ENCODE measurements around the gene TAC3.
A peak's percentile ranks its signal among the peaks of the same experiment; 100 is the strongest.
"Not testable (repeated sequence)": the region's sequence is repeated elsewhere in the genome, so short reads cannot be mapped to it uniquely, and the experiment has no call there.

Gene TAC3

DNA sequence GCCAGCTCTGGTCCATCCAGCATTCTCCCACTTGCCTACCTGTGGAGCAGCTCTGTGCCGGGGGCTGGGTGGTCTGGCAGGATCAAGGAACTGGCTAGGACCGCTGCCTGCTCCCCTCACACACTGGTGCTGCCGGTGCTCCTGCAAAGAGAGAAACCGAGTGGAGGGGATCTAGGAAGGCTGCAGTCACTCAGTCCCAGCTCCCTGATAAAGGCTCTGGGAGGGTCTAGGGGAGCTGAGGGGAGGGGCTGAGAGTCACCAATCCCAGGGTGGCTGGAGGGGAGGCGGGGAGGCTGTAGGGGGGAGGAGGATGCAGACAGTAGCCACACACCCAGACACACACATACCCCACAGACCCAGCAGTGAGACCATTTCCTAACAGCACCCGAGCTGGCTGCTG is at the start of gene TAC3:
Gene TAC3, minus strand, starts transcription at position 182 of the 400 bp plus-strand sequence. CDS start 732 bp downstream, outside the sequence.
- ATAC-seq (no peak), DNase-seq (no peak)

DNA sequence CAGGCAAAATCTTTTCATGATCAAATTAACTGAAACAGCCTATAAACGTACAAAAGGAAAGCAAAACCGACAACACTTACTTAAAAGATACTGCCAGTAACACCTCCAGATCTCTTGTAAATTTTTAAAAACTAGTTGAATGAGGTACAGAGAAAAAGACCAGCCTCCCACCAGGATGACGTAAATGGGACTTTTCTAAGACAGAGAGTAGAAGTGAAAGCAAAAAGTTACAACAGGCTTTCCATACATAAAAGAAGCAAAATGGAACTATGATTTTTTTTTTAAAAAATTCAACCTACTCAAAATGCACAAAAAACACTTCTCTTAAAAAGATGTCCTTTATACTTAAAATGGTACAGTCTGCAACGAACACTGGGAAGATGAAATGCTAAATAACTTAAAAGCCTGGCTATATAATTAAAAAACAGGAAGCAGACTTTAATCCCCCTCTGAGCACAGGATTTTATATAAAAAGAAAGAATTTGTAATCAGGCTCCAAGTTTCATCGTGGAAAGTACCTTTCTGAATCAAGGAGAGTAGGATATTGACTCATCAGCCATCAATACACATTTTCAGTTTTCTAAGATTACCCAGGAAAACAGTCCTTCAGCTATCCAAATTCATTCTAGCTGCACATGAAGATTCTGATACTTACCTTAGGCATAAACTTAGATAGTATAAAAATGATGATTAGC is 47.8 kb upstream of the TAC3 start:
- ATAC-seq = peak; percentile 81
- peak; percentile 53 for DNase-seq

DNA sequence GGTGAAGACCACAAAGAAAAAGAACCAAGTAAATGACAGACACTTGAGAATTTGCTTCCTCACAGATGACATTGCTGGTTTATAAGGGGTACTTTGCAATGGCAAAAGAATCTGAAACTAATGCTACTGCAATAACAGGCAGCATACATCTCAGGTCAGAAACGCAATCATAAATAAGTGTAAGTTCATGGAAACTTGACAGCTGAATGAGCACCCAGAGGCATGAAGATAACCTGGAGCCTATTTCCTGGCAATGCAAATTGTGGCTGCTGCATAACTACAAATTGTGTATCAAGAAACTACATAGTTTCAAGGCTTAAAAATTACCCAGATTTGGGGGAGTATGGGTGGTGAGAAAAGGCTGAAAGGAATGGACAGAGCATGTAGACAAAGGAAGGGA is 42.1 kb upstream of the TAC3 start:
- ATAC-seq = no peak
- no peak for DNase-seq

- ATAC-seq (no peak), DNase-seq (no peak)
These were observed 40.9 kb upstream of the TAC3 start for GRCh38 chr12:57057067-57057751.

DNA sequence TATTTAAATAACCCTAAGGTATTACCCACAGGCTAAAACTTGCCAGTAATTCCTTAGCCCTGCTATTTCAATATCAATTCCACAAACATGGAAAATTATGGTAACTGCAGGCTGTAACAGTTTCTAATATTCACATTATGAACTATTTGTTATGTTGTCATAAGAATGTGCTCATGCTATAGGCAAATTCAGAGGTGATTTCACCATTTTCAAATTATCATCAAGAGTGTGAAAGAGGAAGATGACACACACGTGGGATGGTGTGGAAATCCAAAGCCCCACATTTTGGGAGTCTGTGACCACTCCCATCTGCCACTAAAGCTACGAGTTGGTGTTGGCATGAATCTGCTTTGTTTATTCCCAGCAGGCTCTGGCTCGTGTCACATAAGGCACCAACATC is 39.5 kb upstream of the TAC3 start:
- DNase-seq (no peak), ATAC-seq (no peak)

DNA sequence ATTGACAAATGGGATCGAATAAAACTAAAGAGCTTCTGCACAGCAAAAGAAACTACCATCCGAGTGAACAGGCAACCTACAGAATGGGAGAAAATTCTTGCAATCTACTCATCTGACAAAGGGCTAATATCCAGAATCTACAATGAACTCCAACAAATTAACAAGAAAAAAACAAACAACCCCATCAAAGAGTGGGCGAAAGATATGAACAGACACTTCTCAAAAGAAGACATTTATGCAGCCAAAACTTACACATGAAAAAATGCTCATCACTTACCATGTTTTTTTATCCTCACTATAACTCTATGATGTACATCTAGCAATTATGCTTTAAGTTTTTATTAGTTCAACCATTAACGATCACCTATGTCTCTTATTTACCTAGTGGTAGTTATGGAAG is 37.6 kb upstream of the TAC3 start:
- ATAC-seq, DNase-seq: not testable (repeated sequence)

DNA sequence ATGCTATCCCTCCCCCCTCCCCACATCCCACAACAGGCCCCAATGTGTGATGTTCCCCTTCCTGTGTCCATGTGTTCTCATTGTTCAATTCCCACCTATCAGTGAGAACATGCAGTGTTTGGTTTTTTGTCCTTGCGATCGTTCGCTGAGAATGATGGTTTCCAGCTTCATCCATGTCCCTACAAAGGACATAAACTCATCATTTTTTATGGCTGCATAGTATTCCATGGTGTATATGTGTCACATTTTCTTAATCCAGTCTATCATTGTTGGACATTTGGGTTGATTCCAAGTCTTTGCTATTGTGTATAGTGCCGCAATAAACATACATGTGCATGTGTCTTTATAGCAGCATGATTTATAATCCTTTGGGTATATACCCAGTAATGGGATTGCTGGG is 36.8 kb upstream of the TAC3 start:
- ATAC-seq, DNase-seq: not testable (repeated sequence)

DNA sequence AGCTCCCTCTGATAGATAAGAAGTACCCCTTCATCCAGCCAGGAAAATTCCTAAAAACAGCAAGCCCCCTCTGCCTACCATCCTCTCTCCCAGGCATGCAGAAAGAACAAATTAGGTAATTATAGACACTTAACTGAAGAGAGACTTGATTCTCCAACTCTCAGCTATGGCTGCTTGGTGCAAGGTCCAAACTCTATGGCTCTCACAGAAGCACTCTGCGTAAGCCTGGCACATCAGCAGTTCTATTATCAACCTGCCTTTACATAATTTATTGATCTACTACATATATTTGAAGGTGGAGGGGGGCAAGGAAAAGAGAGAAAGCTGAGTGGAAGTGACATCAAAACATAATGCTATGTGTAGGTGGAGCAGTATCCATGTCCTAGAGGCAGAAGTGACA is 34.7 kb upstream of the TAC3 start:
- DNase-seq (no peak), ATAC-seq (no peak)

DNA sequence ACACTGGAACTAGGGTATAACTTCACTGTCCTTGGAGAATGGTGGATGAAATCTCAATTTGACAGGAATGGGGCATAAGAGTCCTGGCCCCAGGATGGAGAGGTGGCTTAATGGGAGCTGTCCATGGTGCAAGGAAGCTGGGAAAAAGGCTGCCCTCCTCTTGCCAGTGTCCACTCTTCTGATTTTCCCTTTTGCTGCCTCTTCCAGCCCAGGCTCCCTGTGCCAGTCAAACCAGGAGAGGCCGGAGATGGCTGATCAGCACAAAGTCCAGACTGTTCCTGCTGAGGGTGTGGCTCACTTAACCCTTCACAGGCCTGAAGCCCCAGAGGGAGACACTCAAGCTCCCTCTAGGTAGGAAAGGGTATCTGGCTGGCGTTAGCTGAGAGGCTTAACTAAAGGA is 33.6 kb upstream of the TAC3 start, which contains the start of gene MYO1A:
Gene MYO1A, minus strand, starts transcription at position 240 of the 400 bp plus-strand sequence. CDS start 1,806 bp downstream, outside the sequence.
- ATAC-seq = no peak
- DNase-seq = no peak

DNA sequence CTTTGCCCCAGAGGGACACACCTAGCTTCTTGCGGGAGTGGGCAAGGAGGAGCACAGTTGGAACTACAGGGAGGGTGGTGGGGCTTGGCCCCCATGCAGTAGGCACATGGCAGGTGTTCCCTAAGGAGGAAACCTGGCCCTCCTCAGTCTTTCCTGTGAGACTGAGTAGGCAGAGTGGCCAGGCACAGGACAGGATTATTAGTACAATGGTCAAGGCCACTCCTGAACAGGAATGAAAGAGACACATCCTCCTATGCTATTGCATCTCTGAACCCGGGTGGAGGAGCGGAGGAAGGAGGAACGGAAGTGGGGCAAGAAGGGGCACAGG is 32.8 kb upstream of the TAC3 start:
- ATAC-seq = no peak

DNA sequence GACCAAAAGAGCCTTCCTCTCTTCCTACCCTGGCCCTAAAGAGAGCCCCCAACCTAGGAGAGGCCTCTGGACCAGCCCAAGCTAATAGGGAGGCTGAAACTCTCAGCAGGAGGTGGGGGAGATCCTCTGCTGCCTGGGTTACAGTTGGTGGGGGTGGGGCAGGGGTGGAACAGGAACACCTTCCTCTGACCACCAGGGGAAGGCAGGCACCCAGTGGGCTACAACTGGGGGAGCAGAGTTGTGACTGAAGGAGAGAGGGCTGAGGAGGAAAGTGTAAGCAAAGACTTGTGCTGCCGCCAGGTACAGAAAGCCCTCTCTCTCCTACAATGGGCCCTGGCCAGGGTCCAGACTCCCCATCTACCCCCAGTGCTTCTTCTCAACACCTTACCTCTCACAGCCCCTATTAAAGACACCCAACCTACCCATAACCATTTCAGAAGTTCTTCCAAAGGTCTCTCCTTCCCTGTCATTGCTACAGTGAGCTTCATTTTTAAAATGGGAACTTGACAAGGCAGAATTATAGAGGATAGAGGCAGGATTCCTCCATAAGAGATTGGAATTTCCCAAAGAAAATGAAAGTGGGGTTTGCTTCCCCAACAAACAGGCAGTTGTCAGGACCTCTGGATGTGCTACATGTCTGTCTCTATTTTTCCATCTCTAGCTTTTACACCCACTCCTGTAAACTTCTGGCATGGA is 32.2 kb upstream of the TAC3 start:
- ATAC-seq (no peak), DNase-seq (no peak)

More for the DNA sequence above, 32.8 kb upstream of the TAC3 start:
- no peak for DNase-seq

DNA sequence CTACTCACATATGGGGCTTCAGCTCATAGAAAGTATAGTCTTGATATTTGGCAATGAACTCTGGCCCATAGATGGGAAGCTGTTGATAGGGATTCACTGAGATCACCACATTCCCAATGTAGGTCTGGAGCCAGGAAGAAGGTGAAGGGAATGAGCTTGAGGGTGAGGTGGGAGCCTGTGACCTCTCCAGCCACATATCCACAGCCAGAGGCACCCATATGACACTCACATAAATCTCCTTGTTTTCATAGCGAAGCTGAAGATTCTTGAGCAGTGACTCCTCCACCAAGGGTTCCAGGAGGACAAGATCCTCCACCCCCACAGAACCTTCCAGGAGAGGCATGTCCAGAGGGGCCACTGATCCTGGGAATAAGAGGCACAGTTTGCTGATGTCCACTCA is 31.7 kb upstream of the TAC3 start:
- DNase-seq = no peak
- ATAC-seq = no peak

- peak; percentile 74 for DNase-seq
These were observed 30.9 kb upstream of the TAC3 start for GRCh38 chr12:57046947-57047890.

DNA sequence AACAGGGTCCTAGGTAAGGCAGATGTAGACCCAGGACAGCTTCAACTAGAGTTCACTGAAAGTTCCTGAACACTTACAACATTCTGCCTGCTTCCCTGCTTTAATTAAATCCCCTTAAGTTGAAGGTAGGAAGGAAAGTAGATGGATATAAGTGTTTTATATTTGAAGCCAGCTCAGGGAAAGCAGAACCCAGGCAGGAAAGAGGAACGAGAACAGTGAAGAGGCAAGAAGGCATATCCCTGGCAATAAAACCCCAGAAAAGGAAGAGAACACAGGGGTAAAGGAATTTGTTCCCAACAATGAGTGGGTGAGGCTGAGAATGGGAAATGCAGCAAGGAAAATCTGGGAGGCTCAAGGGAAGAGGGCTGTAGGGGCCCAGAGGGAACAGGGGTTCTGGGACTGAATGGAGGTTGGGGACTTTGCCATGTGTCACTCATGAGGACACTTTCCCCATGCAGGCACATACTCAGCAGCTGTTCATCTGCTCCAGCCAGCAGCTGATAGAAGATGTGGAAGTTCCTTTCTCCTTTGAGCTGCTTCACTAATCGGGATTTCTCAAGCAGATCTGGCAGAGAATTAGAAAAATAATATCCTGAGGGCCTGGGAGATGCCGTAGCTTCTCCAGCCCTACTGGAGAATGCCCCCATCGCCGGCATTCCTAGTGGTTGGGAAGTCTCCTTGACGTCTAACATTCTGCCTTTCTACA is 29.9 kb upstream of the TAC3 start:
- no peak for DNase-seq
- no peak for ATAC-seq

More at GRCh38 chr12:57046947-57047890, 30.9 kb upstream of the TAC3 start:
- peak; percentile 86 for ATAC-seq

GRCh38 chr12:57044889-57045288 is 28.6 kb upstream of the TAC3 start:
- DNase-seq = no peak
- ATAC-seq = no peak

DNA sequence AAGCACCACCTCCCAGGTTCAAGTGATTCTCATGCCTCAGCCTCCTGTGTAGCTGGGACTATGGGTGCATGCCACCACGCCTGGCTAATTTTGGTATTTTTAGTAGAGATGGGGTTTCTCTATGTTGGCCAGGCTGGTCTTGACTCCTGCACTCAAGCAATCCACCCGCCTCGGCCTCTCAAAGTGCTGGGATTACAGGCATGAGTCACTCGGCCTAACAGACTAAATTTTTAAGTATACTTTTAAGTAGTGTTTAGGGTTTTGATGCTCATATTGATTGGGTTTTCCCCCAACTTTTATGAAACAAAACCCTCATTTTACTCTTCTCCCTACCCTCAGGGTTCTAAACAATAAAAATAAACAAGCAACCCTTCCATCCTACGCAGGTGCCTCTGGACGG is 28.1 kb upstream of the TAC3 start:
- no peak for ATAC-seq
- DNase-seq = no peak

DNA sequence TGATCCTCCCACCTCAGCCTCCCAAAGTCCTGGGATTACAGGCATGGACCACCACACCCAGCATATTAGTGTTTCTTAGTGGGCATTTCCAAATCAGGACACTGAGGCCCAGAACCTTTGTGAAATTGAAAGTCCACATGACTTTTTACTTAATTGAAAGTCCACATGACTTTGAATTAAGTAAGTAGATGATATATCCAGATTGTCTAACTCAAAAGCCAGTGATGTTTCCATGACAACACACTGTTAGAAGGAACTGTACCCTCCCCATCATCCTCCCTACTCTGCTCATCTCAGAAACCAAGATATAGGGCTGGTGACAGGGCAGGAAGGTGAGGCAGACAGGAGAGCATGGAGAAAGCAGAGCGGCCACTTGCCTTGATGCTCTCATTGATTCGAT is 26.4 kb upstream of the TAC3 start:
- DNase-seq (no peak), ATAC-seq (no peak)

GRCh38 chr12:57040750-57041149 is 24.4 kb upstream of the TAC3 start:
- DNase-seq (no peak), ATAC-seq (no peak)

- DNase-seq (no peak), ATAC-seq (no peak)
These were observed 23.9 kb upstream of the TAC3 start for GRCh38 chr12:57040211-57040610.

GRCh38 chr12:57039016-57039798 is 22.9 kb upstream of the TAC3 start:
- DNase-seq (no peak), ATAC-seq (no peak)

- DNase-seq = no peak
- ATAC-seq = no peak
These were observed 20.9 kb upstream of the TAC3 start for GRCh38 chr12:57037264-57037663.

Measured in stimulated activated naive CD8-positive, alpha-beta T cell treated with anti-CD3 and anti-CD28 coated beads, Interleukin-15, Interleukin-2, amounts not matched to agents 100 U/mL and 50 U/mL, for 24 hours (primary cell).